RWPE2 (cell line): ENCODE data around the gene DEAF1.

Experiments used
- ATAC-seq: fragments of 200-7000 bp; cut with Tn5 transposase; 3 replicates; pipeline ENCODE4 v1.9.1; 2021; ENCODE audit warnings: low read depth
- DNase-seq: peaks from one replicate; pipeline ENCODE4 v3.0.0-alpha.2; 2020; ENCODE audit warnings: low spot score
- H3K27ac ChIP-seq: fragments of 450-650 bp; 2 replicates; pipeline ENCODE4 v1.5.1; 2017; ENCODE audit warnings: mild to moderate bottlenecking; ENCODE audit not compliant: poor library complexity, severe bottlenecking
- H3K27me3 ChIP-seq: fragments of 250-450 bp; sonication (Bioruptor Pico); 2 replicates; pipeline ENCODE4 v1.5.1; 2021; ENCODE audit warnings: mild to moderate bottlenecking, moderate library complexity; ENCODE audit not compliant: insufficient read depth, poor library complexity, severe bottlenecking
- H3K36me3 ChIP-seq: fragments of 250-450 bp; sonication (Bioruptor Pico); 2 replicates; pipeline ENCODE4 v1.5.1; 2020; ENCODE audit warnings: low read depth, mild to moderate bottlenecking, moderate library complexity
- H3K4me1 ChIP-seq: fragments of 250-450 bp; sonication (Bioruptor Pico); 2 replicates; pipeline ENCODE4 v1.5.1; 2021; ENCODE audit warnings: mild to moderate bottlenecking, moderate library complexity; ENCODE audit not compliant: insufficient read depth, poor library complexity, severe bottlenecking
- H3K4me3 ChIP-seq: fragments of 250-450 bp; sonication (Bioruptor Pico); 2 replicates; pipeline ENCODE4 v1.5.1; 2021; ENCODE audit warnings: mild to moderate bottlenecking, moderate library complexity; ENCODE audit not compliant: severe bottlenecking
- H3K9me3 ChIP-seq: fragments of 250-450 bp; sonication (Bioruptor Pico); 2 replicates; pipeline ENCODE4 v1.5.1; 2021; ENCODE audit warnings: mild to moderate bottlenecking, moderate library complexity; ENCODE audit not compliant: severe bottlenecking
- CTCF ChIP-seq: fragments of 450-650 bp; IDR thresholded peaks from one replicate; pipeline ENCODE4 v1.5.1; 2017; ENCODE audit warnings: mild to moderate bottlenecking, moderate library complexity; ENCODE audit not compliant: poor library complexity, severe bottlenecking

DEAF1 gene

GRCh38 chr11:627308-627576 is 67.8 kb downstream of the DEAF1 start:
- no peak for ATAC-seq
- no peak for TF ChIP-seq CTCF
- no peaks in the 10 kb centered on the region for H3K27me3 ChIP-seq
- no peak for DNase-seq
- H3K27ac ChIP-seq, result no peak overlapping the region
- H3K36me3 ChIP-seq, result no peaks in the 10 kb centered on the region
- H3K4me1 ChIP-seq, result no peaks in the 10 kb centered on the region
- H3K4me3 ChIP-seq, result no peak overlapping the region
- H3K9me3 ChIP-seq, result no peaks in the 10 kb centered on the region

- no peaks in the 10 kb centered on the region for H3K36me3 ChIP-seq
- H3K9me3 ChIP-seq, result no peaks in the 10 kb centered on the region
- no peak for TF ChIP-seq CTCF
- no peak within 1 kb of the TSS for H3K27ac ChIP-seq
- H3K27me3 ChIP-seq, result no peaks in the 10 kb centered on the region
- ATAC-seq (no peak), DNase-seq (peak; percentile 63)
- no peaks in the 10 kb centered on the region for H3K4me1 ChIP-seq
- no peak within 1 kb of the TSS for H3K4me3 ChIP-seq
Observed at GRCh38 chr11:626475-627307, 68.3 kb downstream of the DEAF1 start, which contains the start of gene SCT. SCT (minus strand) TSS chr11:627181; CDS start chr11:627143, 38 bp downstream.

GRCh38 chr11:625636-626268 is 69.3 kb downstream of the DEAF1 start:
- ATAC-seq (no peak), DNase-seq (peak; percentile 67)
- no peaks in the 10 kb centered on the region for H3K36me3 ChIP-seq
- H3K4me1 ChIP-seq, result no peaks in the 10 kb centered on the region
- no peaks in the 10 kb centered on the region for H3K9me3 ChIP-seq
- TF ChIP-seq CTCF, result no peak
- H3K27me3 ChIP-seq, result no peaks in the 10 kb centered on the region
- no peak overlapping the region for H3K27ac ChIP-seq
- H3K4me3 ChIP-seq, result no peak overlapping the region

GRCh38 chr11:624705-625635 is 70.1 kb downstream of the DEAF1 start, which contains the start of gene CDHR5:
CDHR5 (minus strand) TSS chr11:624955; CDS start chr11:624902, 53 bp downstream.
- Histone ChIP-seq H3K27me3 (no peaks in the 10 kb centered on the region), H3K4me3 (no peak within 1 kb of the TSS), H3K36me3 (no peaks in the 10 kb centered on the region), H3K9me3 (no peaks in the 10 kb centered on the region), H3K27ac (no peak within 1 kb of the TSS), H3K4me1 (no peaks in the 10 kb centered on the region)
- ATAC-seq (peak; percentile 14; the same call in 1 of the 3 replicates), DNase-seq (peak; percentile 58)
- no peak for TF ChIP-seq CTCF
